Measurements from ENCODE around the gene ARSG. TPM values are rescaled to one million over a fixed set of nuclear protein-coding genes. Genes with fewer than 3 reads are reported as not detected.

Gene ARSG
- total and polyA plus RNA-seq, 2 experiments from 2014 or later: 1.7 to 5.1 TPM

DNA sequence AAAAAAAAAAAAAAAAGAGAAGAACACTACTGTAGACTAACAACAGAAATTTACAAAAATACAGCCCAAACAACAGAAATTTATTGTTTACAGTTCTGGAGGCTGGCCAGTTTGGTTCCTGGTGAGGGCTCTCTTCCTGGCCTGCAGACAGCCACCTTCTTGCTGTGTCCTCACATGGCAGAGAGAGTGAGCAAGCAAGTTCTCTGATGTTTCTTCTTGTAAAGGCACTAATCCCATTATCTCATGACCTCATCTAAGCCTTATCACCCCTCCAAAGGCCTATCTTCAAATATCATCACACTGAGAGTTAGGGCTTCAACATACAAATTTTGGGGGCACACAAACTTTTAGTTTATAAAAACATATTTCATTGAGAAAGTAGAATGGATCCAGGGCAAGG is 7.3 kb downstream of the ARSG start:
- Mint-ChIP-seq H3K4me1 (peaks cover 48% of the 10 kb centered on the region), H3K27me3 (ENCODE audit: insufficient read depth, low read depth, poor library complexity) (peaks cover 26% of the 10 kb centered on the region), H3K36me3 (ENCODE audit: low read depth) (no peaks in the 10 kb centered on the region; the same call in 2 of the 3 replicates), H3K4me3 (no peak overlapping the region), H3K27ac (no peak overlapping the region), H3K9me3 (no peaks in the 10 kb centered on the region)
- Histone ChIP-seq H3K36me3 (ENCODE audit: insufficient read depth) (no peaks in the 10 kb centered on the region), H3F3A (replicated peaks; ENCODE audit: low read depth) (0 out of 2 replicates have a peak, but pooled peaks cover 6% of the 10 kb centered on the region), H3K4me1 (ENCODE audit: insufficient read depth) (peaks cover 34% of the 10 kb centered on the region), H3K27ac (ENCODE audit: low read depth) (no peak overlapping the region), H3K4me2 (no peak overlapping the region), H2AFZ (no peak overlapping the region), H4K20me1 (replicated peaks; ENCODE audit: insufficient read depth) (no peaks in the 10 kb centered on the region), H3K27me3 (ENCODE audit: insufficient read depth) (peaks cover 13% of the 10 kb centered on the region), H3K4me3 (no peak overlapping the region), H3K79me2 (replicated peaks; ENCODE audit: insufficient read depth) (no peaks in the 10 kb centered on the region), H3K9me2 (ENCODE audit: insufficient read depth) (no peaks in the 10 kb centered on the region)
- ATAC-seq (no peak), DNase-seq (ENCODE audit: low spot score) (no peak)
- no peak for TF ChIP-seq JUNB (IDR thresholded peaks at IDR 0.05; ENCODE audit: unreplicated experiment)
- no peak for TF ChIP-seq STAT1 (IDR thresholded peaks at IDR 0.05; ENCODE audit: unreplicated experiment)
- TF ChIP-seq POLR2AphosphoS5 (IDR thresholded peaks at IDR 0.05; ENCODE audit: low read depth): no peak
- TF ChIP-seq CREB1 (CRISPR knock-in tag; IDR thresholded peaks at IDR 0.05; ENCODE audit: low read depth): no peak
- TF ChIP-seq, protein P1, sequence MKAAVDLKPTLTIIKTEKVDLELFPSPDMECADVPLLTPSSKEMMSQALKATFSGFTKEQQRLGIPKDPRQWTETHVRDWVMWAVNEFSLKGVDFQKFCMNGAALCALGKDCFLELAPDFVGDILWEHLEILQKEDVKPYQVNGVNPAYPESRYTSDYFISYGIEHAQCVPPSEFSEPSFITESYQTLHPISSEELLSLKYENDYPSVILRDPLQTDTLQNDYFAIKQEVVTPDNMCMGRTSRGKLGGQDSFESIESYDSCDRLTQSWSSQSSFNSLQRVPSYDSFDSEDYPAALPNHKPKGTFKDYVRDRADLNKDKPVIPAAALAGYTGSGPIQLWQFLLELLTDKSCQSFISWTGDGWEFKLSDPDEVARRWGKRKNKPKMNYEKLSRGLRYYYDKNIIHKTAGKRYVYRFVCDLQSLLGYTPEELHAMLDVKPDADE (IDR thresholded peaks at IDR 0.05): no peak
- TF ChIP-seq EZH2 (IDR thresholded peaks at IDR 0.05; ENCODE audit: low read depth, unreplicated experiment): no peak
- TF ChIP-seq NANOG (IDR thresholded peaks at IDR 0.05; ENCODE audit: borderline replicate concordance): no peak
- TF ChIP-seq, protein P2, sequence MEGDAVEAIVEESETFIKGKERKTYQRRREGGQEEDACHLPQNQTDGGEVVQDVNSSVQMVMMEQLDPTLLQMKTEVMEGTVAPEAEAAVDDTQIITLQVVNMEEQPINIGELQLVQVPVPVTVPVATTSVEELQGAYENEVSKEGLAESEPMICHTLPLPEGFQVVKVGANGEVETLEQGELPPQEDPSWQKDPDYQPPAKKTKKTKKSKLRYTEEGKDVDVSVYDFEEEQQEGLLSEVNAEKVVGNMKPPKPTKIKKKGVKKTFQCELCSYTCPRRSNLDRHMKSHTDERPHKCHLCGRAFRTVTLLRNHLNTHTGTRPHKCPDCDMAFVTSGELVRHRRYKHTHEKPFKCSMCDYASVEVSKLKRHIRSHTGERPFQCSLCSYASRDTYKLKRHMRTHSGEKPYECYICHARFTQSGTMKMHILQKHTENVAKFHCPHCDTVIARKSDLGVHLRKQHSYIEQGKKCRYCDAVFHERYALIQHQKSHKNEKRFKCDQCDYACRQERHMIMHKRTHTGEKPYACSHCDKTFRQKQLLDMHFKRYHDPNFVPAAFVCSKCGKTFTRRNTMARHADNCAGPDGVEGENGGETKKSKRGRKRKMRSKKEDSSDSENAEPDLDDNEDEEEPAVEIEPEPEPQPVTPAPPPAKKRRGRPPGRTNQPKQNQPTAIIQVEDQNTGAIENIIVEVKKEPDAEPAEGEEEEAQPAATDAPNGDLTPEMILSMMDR (conservative IDR thresholded peaks at IDR 0.05; ENCODE audit: low read depth in 2 of 2): no peak
- TF ChIP-seq, protein P3, sequence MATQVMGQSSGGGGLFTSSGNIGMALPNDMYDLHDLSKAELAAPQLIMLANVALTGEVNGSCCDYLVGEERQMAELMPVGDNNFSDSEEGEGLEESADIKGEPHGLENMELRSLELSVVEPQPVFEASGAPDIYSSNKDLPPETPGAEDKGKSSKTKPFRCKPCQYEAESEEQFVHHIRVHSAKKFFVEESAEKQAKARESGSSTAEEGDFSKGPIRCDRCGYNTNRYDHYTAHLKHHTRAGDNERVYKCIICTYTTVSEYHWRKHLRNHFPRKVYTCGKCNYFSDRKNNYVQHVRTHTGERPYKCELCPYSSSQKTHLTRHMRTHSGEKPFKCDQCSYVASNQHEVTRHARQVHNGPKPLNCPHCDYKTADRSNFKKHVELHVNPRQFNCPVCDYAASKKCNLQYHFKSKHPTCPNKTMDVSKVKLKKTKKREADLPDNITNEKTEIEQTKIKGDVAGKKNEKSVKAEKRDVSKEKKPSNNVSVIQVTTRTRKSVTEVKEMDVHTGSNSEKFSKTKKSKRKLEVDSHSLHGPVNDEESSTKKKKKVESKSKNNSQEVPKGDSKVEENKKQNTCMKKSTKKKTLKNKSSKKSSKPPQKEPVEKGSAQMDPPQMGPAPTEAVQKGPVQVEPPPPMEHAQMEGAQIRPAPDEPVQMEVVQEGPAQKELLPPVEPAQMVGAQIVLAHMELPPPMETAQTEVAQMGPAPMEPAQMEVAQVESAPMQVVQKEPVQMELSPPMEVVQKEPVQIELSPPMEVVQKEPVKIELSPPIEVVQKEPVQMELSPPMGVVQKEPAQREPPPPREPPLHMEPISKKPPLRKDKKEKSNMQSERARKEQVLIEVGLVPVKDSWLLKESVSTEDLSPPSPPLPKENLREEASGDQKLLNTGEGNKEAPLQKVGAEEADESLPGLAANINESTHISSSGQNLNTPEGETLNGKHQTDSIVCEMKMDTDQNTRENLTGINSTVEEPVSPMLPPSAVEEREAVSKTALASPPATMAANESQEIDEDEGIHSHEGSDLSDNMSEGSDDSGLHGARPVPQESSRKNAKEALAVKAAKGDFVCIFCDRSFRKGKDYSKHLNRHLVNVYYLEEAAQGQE (IDR thresholded peaks at IDR 0.05; ENCODE audit: unreplicated experiment): no peak
- TF ChIP-seq ZNF114 (CRISPR knock-in tag; IDR thresholded peaks at IDR 0.05): no peak
- TF ChIP-seq ZNF331 (CRISPR knock-in tag; IDR thresholded peaks at IDR 0.05; ENCODE audit: low read depth): no peak
